CD4-positive, alpha-beta T cell treated with Interleukin-15 for 4 hours (primary cell): Measurements from ENCODE around the gene WRAP53.
"Not testable (repeated sequence)": the region's sequence is repeated elsewhere in the genome, so short reads cannot be mapped to it uniquely, and the experiment has no call there.

Experiments used
- DNase-seq: peaks from one replicate; pipeline ENCODE4 v3.0.0-alpha.2; 2020; ENCODE audit warnings: low spot score

Gene WRAP53

GRCh38 chr17:7687908-7688807 lies at the start of gene WRAP53:
Gene WRAP53, plus strand, starts transcription at chr17:7688477. Its CDS starts 172 bp downstream, at chr17:7688649.
- peak; percentile 97 for DNase-seq

GRCh38 chr17:7640783-7641182 lies 47.5 kb upstream of the WRAP53 start:
- no peak for DNase-seq

GRCh38 chr17:7641635-7642034 lies 46.6 kb upstream of the WRAP53 start:
- not testable (repeated sequence) for DNase-seq

DNA sequence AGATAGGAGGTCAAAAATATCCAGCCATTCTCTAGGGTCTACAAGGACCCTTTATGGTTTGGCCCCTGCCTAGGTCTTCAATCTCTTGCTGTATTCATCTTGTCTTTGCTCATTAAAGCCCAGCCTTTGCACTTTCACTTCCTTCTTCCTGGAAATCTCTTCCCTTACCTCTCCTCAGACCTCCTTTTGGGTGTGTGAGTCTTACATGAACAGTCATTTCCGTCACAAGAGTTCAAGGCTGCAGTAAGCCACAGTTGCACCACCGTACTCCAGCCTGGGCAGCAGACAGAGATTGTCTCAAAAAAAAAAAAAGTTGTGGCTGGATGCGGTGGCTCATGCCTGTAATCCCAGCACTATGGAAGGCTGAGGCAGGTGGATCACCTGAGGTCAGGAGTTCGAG lies 43.5 kb upstream of the WRAP53 start:
- DNase-seq = no peak

DNA sequence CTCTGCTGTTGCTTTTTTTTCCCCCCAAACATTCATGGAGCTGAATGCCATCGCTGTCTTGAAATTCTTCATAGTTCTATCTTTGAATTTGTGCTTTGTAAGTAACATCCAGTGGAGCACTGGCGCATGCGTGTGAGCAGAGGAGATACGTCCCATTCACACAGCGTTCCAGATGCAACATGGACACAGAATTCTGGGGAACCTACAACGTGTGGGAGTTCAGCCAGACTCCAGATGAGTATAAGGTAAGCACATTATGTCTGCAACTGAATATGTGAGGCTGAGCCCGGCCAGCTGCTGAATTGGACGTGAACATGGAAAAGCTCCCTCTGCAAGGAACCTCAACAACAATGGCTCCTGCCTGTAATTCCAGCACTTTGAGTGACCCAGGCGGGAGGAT lies 41.8 kb upstream of the WRAP53 start:
- no peak for DNase-seq

GRCh38 chr17:7647018-7647417 lies 41.3 kb upstream of the WRAP53 start:
- no peak for DNase-seq

DNA sequence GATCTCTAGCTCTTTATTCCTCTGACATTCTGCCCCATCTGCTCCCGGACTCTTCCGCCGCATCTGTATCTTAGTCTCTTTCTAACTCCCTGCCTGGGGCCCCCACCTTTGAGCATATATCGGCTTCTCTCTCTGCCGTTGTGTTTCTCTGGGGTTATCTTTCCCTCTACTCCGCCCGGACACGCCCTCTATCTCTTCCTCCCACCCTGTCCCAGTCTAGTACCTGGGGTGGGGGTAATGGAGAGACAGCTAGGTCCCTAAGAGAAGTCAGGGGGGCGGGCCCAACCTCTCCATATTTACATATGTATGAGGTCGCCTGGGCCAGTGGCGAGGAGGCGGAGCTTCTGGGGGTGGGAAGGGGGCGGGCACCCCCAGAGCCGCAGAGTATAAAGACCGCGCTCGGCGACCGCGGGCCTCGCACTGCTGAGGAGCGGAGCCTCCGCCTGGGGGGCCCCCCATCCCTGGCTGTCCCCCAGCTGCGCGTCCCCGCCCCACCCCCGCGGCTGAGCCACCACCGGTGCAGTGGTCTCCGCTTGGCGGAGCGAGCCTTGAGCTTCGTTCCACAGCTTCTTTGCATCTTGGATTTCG lies 37.7 kb upstream of the WRAP53 start, which contains the start of gene ATP1B2:
Gene ATP1B2, plus strand, starts transcription at position 418 of the 588 bp plus-strand sequence. CDS start 593 bp downstream, outside the sequence.
- peak; percentile 65 for DNase-seq

- no peak for DNase-seq
These were observed 37.1 kb upstream of the WRAP53 start for GRCh38 chr17:7651097-7651664.

DNA sequence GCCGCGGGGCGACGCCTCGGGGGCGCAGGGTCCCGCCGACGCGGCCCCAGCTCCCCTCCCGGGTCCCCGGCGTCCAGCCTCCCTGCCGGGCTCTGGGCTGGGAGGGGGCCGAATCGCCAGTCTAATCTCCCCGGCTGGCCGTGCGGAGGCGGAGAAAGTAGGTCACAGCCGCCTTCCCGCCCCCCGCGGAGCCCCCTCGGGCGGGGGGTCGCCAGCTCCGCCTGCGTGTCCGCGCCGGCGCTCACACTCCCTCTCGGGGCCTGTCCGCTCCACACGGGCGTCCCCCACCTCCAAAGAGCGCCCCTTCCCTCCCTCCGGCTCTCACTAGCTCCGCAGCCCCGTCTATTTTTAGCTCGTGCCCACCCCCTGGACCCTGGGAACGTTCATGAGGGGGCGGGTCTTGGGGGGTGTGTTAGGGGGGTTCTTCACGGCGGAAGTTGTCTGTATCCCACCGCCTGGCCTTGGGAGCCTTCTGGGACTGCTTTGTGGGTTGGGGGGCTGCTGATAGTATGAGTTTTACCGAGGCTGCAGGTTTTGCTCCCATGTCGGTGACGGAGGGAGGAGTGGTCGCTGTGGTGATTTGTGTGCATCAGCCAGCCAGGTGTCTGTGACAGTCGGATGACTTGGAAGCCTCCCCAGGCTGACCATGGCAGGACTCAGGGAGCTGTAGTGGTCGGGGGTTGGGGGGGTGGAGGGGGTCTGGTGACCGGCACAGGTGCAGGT lies 36.5 kb upstream of the WRAP53 start:
- DNase-seq = no peak

DNA sequence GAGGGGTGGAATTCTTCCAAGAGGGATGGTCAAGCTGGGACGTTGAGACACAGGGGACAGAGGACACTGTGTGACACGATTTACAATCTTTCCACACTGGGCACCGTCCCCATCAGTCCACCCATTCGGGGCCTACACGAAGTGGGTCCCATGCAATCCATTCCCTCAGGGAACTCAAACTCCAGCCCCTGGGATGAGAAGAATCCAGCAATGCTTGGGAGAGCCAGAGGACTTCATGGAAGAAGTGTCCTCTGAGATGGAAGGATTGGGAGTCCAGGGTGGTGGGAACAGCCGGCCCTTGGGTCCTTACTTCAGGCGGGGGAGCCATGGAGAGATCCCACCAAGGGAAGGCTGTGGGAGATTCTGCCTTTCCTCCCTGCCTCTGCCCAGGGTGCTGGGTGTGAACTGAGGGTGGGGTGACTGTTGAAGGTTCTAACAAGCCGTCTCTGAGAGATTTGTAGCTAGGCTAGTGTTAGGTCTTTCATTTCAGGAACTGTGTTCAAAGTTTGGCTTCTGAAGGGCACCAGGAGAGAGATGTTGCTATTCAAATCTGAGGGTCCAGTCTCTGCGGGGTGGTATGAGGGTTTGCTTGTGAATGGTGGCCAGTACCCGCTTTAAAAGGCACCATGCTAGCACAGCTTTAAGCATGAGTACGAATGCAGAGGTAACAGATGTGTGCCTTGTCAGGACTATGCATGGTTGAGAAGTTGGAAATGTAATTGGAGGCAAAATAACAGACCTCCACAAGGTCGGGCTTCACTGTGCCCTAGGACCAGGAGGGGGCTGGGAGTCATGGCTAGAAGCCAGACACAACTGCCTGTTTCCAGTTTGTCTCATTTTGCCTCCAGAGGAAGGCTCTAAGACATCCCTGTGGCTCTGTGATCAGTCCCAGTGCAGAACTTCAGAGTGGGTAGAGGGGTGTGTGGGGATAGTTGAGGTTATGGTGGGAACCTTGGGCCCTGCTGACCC lies 35.6 kb upstream of the WRAP53 start:
- DNase-seq = no peak

- DNase-seq = no peak
These were observed 33.3 kb upstream of the WRAP53 start for GRCh38 chr17:7654832-7655540.

DNA sequence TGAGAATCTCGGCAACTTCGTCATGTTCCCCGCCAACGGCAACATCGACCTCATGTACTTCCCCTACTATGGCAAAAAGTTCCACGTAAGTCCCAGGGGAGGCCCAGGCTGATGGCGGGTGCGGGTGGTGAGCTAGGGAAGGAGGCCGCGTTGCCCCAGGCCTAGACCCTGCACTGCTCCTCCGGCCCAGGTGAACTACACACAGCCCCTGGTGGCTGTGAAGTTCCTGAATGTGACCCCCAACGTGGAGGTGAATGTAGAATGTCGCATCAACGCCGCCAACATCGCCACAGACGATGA lies 32.8 kb upstream of the WRAP53 start:
- no peak for DNase-seq

- no peak for DNase-seq
These were observed 31.2 kb upstream of the WRAP53 start for GRCh38 chr17:7656958-7657609.

DNA sequence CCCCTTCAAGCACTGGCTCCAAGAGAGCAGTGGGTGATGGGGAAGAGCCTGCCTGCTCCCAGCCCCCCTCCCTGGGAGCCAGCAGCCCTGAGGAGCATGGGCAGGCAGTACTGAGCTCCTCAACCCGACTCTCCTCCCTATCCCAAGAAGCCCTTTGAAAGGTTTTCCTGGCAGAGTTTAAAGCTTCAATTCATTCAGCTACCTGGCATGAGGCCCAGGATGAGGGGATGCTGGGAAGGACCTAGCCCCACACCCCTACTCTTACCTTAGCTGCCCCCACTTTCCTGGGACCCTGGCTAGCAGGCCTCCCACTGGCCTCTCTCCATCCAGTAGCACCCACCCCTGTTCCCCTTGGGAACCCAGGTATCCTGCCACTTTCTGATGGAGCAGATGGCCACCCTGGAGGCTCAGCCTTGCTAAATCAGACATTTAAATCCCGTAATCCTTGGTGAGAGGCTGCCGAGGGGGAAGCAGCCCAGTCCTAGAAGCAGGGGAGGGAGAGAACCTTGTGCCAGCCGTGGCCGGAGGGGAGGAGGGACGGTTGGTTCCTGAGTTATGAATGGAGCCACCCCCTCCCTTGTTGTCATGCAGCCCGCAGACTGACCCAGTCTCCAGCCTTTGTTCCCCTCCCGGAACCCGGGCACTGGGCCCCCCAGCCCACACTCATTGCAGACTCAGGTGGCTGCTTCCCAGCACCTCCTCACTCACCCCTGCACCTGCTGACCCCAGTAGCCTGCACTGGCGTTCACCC lies 20.4 kb upstream of the WRAP53 start:
- DNase-seq = no peak

- DNase-seq = no peak
These were observed 19.8 kb upstream of the WRAP53 start for GRCh38 chr17:7668482-7668881.

GRCh38 chr17:7673239-7673638 lies 15.0 kb upstream of the WRAP53 start:
- peak; percentile 18 for DNase-seq

DNA sequence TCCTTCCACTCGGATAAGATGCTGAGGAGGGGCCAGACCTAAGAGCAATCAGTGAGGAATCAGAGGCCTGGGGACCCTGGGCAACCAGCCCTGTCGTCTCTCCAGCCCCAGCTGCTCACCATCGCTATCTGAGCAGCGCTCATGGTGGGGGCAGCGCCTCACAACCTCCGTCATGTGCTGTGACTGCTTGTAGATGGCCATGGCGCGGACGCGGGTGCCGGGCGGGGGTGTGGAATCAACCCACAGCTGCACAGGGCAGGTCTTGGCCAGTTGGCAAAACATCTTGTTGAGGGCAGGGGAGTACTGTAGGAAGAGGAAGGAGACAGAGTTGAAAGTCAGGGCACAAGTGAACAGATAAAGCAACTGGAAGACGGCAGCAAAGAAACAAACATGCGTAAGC lies 13.3 kb upstream of the WRAP53 start:
- DNase-seq = no peak

DNA sequence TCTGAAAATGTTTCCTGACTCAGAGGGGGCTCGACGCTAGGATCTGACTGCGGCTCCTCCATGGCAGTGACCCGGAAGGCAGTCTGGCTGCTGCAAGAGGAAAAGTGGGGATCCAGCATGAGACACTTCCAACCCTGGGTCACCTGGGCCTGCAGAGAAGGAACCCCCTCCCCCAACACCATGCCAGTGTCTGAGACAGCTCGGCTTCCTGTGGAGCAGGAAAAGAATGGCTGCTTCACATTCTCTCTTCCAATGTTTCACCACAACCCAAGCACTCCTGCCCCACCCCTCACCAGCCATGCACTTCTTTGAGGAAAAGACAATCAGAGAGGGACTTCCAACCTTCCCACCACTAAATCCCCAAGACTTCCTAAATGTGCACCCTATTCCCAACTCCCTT lies 11.7 kb upstream of the WRAP53 start:
- no peak for DNase-seq

- no peak for DNase-seq
These were observed 10.7 kb upstream of the WRAP53 start for GRCh38 chr17:7677388-7678067.
